ENCODE measurements around the gene ATXN2L.
A peak's percentile ranks its signal among the peaks of the same experiment; 100 is the strongest.
"Not testable (repeated sequence)": the region's sequence is repeated elsewhere in the genome, so short reads cannot be mapped to it uniquely, and the experiment has no call there.

The ATXN2L gene

DNA sequence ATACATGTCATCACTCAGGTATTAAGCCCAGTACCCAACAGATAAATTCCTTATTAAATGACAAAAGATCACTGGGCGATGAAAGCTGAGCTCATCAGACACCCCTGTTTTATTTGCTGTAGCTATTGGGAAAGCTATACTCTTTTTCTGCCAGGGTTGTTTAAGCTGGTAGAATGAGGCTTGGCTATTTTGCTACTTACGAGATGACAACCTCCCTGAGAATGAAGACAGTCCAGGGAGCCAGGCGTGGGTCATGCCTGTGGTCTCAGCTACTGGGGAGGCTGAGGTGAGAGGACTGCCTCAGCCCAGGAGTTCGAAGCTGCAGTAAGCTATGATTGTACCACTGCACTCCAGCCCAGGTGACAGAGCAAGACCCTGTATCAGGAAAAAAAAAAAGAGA lies 36.5 kb downstream of the ATXN2L start:
- no peaks in the 10 kb centered on the region for H3K9me3 ChIP-seq (ENCODE audit: control insufficient read depth, low read length)
- no peak overlapping the region for H3K9ac ChIP-seq (ENCODE audit: low read length)
- no peak overlapping the region for H3K4me3 ChIP-seq (ENCODE audit: low read length)
- H3K27me3 ChIP-seq (replicated peaks; ENCODE audit: control insufficient read depth, insufficient read depth, low read length), result no peaks in the 10 kb centered on the region
- H3K4me1 ChIP-seq (ENCODE audit: control insufficient read depth, insufficient read depth, low read length), result peaks cover 13% of the 10 kb centered on the region
- no peak for DNase-seq (ENCODE audit: low read depth)
- H3K36me3 ChIP-seq (ENCODE audit: control insufficient read depth, insufficient read depth, low read length, severe bottlenecking), result no peaks in the 10 kb centered on the region

DNA sequence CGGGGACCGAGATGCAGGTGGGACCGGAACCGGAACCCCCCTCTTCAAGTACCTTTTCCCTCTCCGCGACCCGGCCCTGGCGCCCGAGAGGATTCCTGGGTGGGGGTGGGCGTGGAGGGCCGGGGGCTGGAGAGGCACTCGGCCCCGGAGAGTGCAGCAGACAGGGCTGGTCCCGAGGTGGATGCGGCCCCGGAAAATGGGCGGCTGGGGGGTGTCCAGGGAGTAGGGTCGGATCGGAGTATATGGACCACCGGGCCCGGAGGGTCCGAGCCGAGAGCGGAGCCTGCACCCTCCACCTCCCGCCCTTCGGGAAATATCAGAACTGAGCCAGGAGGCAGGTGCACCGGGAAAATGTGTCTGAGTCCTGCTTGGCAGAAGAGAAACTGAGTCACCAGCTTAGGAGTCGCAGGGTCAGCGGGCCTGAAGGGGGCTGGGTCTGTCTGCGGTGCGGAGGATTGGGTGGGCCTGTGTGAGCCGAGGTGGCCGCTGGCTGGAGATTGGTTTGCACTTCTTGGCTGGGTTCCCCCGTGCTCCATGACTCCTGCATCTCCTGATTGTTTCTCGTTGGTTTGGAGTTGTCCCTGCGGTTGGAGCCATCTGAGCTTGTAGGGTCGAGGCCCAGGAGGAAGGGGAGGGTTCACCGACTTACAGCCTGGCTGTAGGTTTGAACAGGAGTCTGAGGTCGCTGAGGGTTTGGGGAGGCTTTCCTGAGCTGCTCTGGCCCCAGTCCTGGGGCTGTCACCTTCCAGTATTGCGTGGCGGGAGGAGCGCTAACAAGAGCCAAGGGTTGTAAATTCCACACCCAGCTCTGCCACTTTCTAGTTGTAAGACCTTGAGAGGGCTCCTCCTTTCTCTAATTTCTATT lies 41.4 kb downstream of the ATXN2L start:
- Histone ChIP-seq H3K4me1 (ENCODE audit: control insufficient read depth, insufficient read depth, low read length) (peaks cover 17% of the 10 kb centered on the region), H3K9ac (ENCODE audit: low read length) (peak overlapping the region; percentile 100), H3K36me3 (ENCODE audit: control insufficient read depth, insufficient read depth, low read length, severe bottlenecking) (peaks cover 21% of the 10 kb centered on the region), H3K9me3 (ENCODE audit: control insufficient read depth, low read length) (no peaks in the 10 kb centered on the region), H3K4me3 (ENCODE audit: low read length) (peak overlapping the region; percentile 100), H3K27me3 (replicated peaks; ENCODE audit: control insufficient read depth, insufficient read depth, low read length) (no peaks in the 10 kb centered on the region)
- peak; percentile 66 for DNase-seq (ENCODE audit: low read depth)

DNA sequence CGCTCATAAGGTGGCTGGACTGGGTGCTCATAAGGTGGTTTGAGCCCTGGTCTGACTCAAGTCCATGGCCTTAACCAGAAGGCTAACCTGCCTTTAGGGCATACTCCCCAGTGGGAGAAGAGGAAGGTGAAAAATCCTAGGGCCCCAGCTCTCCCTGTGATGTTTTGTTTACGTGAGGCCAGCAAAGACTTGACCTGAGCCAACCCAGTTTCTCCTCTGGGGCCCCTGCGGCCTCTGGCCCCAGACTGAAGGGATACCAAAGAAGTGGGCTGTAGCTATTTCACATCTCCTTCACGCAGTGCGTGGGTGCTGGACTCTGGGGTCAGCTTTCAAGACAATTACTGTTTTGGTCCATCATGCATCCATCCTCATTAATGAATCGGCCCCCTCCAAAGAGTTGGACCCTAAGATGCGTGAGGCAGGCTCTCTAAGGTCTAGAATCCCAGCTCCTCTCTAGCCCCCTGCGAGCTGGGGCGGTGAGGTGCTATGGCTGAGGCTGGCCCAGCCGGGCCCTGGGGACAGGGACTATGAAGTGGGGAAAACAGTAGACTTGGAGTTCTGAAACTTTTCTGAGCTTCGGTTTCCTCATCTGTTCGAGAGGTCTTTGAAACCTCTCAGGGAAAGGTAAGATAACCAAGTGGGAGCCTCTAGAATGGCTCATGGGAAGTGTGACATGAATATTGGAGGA lies 42.3 kb downstream of the ATXN2L start:
- Histone ChIP-seq H3K4me3 (ENCODE audit: low read length) (peak overlapping the region; percentile 100), H3K9me3 (ENCODE audit: control insufficient read depth, low read length) (no peaks in the 10 kb centered on the region), H3K9ac (ENCODE audit: low read length) (peak overlapping the region; percentile 100), H3K27me3 (replicated peaks; ENCODE audit: control insufficient read depth, insufficient read depth, low read length) (no peaks in the 10 kb centered on the region), H3K36me3 (ENCODE audit: control insufficient read depth, insufficient read depth, low read length, severe bottlenecking) (peaks cover 31% of the 10 kb centered on the region), H3K4me1 (ENCODE audit: control insufficient read depth, insufficient read depth, low read length) (peaks cover 15% of the 10 kb centered on the region)
- DNase-seq (ENCODE audit: low read depth), result no peak

DNA sequence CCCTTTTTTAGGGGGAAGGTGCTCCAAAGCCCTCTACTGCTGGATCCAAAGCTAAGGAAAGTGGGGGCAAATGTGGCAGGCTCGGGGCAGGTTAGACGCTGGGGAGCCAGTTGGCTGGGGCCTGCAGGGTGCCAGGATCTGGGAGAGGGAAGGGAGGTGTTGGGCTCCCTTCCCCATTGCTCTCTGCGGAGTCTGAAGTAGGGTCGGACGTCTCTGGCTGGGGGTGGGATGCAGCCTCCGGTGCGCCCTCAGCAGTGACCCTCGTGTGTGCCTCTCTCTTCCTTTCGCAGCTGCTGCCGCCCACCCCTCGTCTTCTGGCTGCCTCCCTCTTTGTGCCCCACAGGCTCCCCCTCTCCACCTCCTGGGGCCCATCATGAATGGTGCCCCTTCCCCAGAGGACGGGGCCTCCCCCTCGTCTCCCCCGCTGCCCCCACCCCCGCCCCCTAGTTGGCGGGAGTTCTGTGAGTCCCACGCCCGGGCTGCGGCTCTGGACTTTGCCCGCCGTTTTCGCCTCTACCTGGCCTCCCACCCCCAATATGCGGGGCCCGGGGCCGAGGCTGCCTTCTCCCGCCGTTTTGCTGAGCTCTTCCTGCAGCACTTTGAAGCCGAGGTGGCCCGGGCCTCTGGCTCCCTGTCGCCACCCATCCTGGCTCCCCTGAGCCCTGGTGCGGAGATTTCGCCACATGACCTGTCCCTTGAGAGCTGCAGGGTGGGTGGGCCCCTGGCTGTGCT lies 43.1 kb downstream of the ATXN2L start:
- Histone ChIP-seq H3K36me3 (ENCODE audit: control insufficient read depth, insufficient read depth, low read length, severe bottlenecking) (peaks cover 37% of the 10 kb centered on the region), H3K4me3 (ENCODE audit: low read length) (no peak overlapping the region), H3K27me3 (replicated peaks; ENCODE audit: control insufficient read depth, insufficient read depth, low read length) (no peaks in the 10 kb centered on the region), H3K9ac (ENCODE audit: low read length) (peak overlapping the region; percentile 100), H3K9me3 (ENCODE audit: control insufficient read depth, low read length) (no peaks in the 10 kb centered on the region), H3K4me1 (ENCODE audit: control insufficient read depth, insufficient read depth, low read length) (peaks cover 15% of the 10 kb centered on the region)
- DNase-seq (ENCODE audit: low read depth), result no peak

DNA sequence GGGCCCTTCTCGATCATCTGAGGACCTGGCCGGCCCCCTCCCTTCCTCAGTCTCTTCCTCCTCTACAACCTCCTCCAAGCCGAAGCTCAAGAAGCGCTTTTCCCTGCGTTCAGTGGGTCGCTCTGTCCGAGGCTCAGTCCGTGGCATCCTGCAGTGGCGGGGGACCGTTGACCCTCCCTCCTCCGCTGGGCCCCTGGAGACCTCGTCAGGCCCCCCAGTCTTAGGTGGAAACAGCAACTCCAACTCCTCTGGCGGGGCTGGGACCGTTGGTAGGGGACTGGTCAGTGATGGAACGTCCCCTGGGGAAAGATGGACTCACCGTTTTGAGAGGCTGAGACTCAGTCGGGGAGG lies 43.6 kb downstream of the ATXN2L start:
- H3K9me3 ChIP-seq (ENCODE audit: control insufficient read depth, low read length), result no peaks in the 10 kb centered on the region
- H3K27me3 ChIP-seq (replicated peaks; ENCODE audit: control insufficient read depth, insufficient read depth, low read length), result no peaks in the 10 kb centered on the region
- H3K9ac ChIP-seq (ENCODE audit: low read length), result no peak overlapping the region
- no peak for DNase-seq (ENCODE audit: low read depth)
- H3K4me1 ChIP-seq (ENCODE audit: control insufficient read depth, insufficient read depth, low read length), result peaks cover 15% of the 10 kb centered on the region
- H3K36me3 ChIP-seq (ENCODE audit: control insufficient read depth, insufficient read depth, low read length, severe bottlenecking), result peaks cover 42% of the 10 kb centered on the region
- no peak overlapping the region for H3K4me3 ChIP-seq (ENCODE audit: low read length)

DNA sequence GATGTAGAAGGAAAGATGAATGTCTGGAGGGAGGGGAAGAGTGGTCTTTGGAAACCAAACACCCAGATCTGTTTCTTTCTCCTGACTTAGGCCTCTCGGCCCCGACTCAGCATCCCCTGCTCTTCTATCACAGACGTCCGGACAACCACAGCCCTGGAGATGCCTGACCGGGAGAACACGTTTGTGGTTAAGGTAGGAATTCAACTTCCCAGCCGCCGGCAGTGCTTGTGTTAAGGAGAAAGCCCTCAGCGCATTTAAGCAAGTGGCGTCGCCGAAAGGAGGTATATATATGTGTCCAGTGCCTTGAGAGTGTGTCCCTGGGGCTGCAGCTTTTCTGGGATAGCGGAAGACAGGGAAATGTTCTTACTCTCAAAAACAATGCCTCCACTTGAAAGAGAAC lies 44.4 kb downstream of the ATXN2L start:
- H3K9me3 ChIP-seq (ENCODE audit: control insufficient read depth, low read length), result no peaks in the 10 kb centered on the region
- H3K36me3 ChIP-seq (ENCODE audit: control insufficient read depth, insufficient read depth, low read length, severe bottlenecking), result peaks cover 51% of the 10 kb centered on the region
- peaks cover 15% of the 10 kb centered on the region for H3K4me1 ChIP-seq (ENCODE audit: control insufficient read depth, insufficient read depth, low read length)
- no peaks in the 10 kb centered on the region for H3K27me3 ChIP-seq (replicated peaks; ENCODE audit: control insufficient read depth, insufficient read depth, low read length)
- no peak overlapping the region for H3K9ac ChIP-seq (ENCODE audit: low read length)
- no peak for DNase-seq (ENCODE audit: low read depth)
- H3K4me3 ChIP-seq (ENCODE audit: low read length), result no peak overlapping the region

DNA sequence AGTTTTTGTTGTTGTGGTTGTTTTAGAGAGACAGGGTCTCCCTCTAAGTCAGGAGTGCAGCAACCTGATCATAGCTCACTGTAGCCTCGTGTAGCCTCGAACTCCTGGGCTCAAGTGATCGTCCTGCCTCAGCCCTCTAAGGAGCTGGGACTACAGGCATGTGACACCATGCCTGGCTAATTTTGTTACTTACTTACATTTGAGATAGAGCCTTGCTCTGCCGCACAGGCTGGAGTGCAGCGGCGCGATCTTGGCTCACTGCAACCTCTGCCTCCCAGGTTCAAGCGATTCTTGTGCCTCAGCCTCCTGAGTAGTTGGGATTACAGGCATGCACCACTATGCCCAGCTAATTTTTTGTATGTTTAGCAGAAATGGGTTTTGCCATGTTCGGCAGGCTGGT lies 44.8 kb downstream of the ATXN2L start:
- H3K4me3 ChIP-seq (ENCODE audit: low read length); H3K27me3 ChIP-seq (replicated peaks; ENCODE audit: control insufficient read depth, insufficient read depth, low read length); H3K9ac ChIP-seq (ENCODE audit: low read length); H3K9me3 ChIP-seq (ENCODE audit: control insufficient read depth, low read length); DNase-seq (ENCODE audit: low read depth): not testable (repeated sequence)
- H3K36me3 ChIP-seq (ENCODE audit: control insufficient read depth, insufficient read depth, low read length, severe bottlenecking), result peaks cover 55% of the 10 kb centered on the region
- H3K4me1 ChIP-seq (ENCODE audit: control insufficient read depth, insufficient read depth, low read length), result peaks cover 15% of the 10 kb centered on the region

DNA sequence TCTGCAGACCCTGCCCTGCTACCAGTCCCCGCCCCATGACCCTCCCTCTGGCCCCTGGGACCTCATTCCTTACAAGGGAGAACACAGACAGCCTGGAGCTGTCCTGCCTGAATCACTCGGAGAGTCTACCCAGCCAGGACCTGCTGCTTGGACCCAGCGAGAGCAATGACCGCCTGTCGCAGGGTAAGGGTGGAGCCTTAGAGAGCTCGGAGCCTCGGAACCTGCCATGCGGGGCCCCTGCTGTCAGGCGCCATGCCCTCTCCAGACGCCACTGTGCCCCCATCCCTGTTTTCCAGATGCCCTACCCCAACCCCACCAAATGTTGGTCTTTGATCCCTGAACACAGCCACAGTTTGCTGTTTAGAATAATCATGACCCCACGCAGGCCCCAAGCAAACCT lies 46.4 kb downstream of the ATXN2L start:
- H3K9me3 ChIP-seq (ENCODE audit: control insufficient read depth, low read length), result no peaks in the 10 kb centered on the region
- H3K4me3 ChIP-seq (ENCODE audit: low read length), result no peak overlapping the region
- H3K9ac ChIP-seq (ENCODE audit: low read length), result no peak overlapping the region
- no peaks in the 10 kb centered on the region for H3K27me3 ChIP-seq (replicated peaks; ENCODE audit: control insufficient read depth, insufficient read depth, low read length)
- DNase-seq (ENCODE audit: low read depth), result no peak
- peaks cover 14% of the 10 kb centered on the region for H3K4me1 ChIP-seq (ENCODE audit: control insufficient read depth, insufficient read depth, low read length)
- H3K36me3 ChIP-seq (ENCODE audit: control insufficient read depth, insufficient read depth, low read length, severe bottlenecking), result peaks cover 60% of the 10 kb centered on the region

DNA sequence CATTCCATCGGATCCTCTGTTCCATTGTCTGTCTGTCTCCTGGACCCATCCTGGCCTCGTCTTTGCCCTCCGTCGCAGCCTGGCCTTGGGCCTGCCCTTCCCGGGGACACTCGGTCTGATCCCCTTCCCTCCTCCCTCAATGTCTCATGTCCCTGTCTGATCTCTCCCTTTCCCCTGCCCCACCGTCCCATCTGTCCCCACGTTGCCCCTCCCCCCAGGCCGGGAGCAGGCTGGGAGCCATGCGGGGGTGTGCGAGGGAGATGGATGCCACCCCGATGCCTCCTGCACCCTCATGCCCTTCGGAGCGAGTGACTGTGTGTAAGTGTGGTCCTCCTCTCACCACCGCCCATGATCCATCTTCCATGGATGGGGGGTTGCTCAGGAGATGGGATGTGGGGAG lies 50.2 kb downstream of the ATXN2L start:
- Histone ChIP-seq H3K4me3 (ENCODE audit: low read length) (no peak overlapping the region), H3K4me1 (ENCODE audit: control insufficient read depth, insufficient read depth, low read length) (no peaks in the 10 kb centered on the region), H3K9me3 (ENCODE audit: control insufficient read depth, low read length) (no peaks in the 10 kb centered on the region), H3K36me3 (ENCODE audit: control insufficient read depth, insufficient read depth, low read length, severe bottlenecking) (peaks cover 53% of the 10 kb centered on the region), H3K9ac (ENCODE audit: low read length) (no peak overlapping the region), H3K27me3 (replicated peaks; ENCODE audit: control insufficient read depth, insufficient read depth, low read length) (no peaks in the 10 kb centered on the region)
- DNase-seq (ENCODE audit: low read depth), result no peak

DNA sequence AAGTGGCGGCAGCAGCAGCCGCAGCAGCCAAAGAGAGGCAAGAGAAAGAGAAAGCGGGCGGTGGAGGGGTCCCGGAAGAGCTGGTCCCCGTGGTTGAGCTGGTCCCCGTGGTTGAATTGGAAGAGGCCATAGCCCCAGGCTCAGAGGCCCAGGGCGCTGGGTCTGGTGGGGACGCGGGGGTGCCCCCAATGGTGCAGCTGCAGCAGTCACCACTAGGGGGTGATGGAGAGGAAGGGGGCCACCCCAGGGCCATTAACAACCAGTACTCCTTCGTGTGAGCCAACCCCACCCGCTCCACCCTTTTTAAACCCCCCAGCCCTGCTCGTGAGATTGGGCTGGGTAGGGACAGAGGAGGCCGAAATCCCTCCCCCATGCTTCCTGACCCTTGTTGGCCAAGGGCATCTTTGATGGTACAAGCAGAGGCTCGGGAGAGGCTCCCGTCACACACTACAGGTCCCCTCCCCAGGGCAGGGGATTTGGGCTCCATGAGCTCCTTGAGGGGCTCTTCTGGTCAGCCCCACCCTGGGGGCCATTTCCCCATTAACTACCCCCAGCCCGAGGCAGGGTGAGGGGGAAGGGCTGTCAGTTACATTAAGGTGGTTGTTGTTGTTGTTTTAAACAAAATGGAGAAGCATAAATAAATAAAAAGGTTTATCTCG lies 50.9 kb downstream of the ATXN2L start:
- no peaks in the 10 kb centered on the region for H3K27me3 ChIP-seq (replicated peaks; ENCODE audit: control insufficient read depth, insufficient read depth, low read length)
- no peaks in the 10 kb centered on the region for H3K4me1 ChIP-seq (ENCODE audit: control insufficient read depth, insufficient read depth, low read length)
- H3K9me3 ChIP-seq (ENCODE audit: control insufficient read depth, low read length), result no peaks in the 10 kb centered on the region
- no peak overlapping the region for H3K4me3 ChIP-seq (ENCODE audit: low read length)
- H3K9ac ChIP-seq (ENCODE audit: low read length), result no peak overlapping the region
- DNase-seq (ENCODE audit: low read depth), result peak; percentile 38
- peaks cover 49% of the 10 kb centered on the region for H3K36me3 ChIP-seq (ENCODE audit: control insufficient read depth, insufficient read depth, low read length, severe bottlenecking)

DNA sequence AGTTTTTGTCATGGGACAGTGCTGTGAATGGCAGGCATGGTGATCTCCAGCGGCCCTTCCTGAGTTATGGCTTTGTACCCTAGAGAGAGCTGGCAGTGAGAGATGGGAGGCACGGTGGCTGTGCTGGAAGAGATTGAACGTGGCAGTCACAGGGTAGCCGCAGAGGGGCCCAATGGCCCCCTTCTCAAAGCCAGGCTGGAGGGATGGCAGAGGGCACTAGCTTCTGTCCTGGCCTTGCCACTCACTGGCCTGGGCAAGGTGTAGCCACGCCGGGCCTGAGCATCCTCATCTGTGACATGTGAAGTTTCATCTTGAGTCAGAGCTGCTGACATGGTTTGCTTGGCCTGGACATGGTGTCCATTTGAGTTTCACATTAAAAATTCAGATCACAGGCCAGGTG lies 51.6 kb downstream of the ATXN2L start:
- no peak for DNase-seq (ENCODE audit: low read depth)
- Histone ChIP-seq H3K4me3 (ENCODE audit: low read length) (no peak overlapping the region), H3K9ac (ENCODE audit: low read length) (no peak overlapping the region), H3K9me3 (ENCODE audit: control insufficient read depth, low read length) (no peaks in the 10 kb centered on the region), H3K4me1 (ENCODE audit: control insufficient read depth, insufficient read depth, low read length) (peaks cover 3% of the 10 kb centered on the region), H3K36me3 (ENCODE audit: control insufficient read depth, insufficient read depth, low read length, severe bottlenecking) (peaks cover 41% of the 10 kb centered on the region), H3K27me3 (replicated peaks; ENCODE audit: control insufficient read depth, insufficient read depth, low read length) (no peaks in the 10 kb centered on the region)
